K562 (cell line): ENCODE measurements around the gene MCCD1. TPM values are rescaled to one million over a fixed set of nuclear protein-coding genes. Genes with fewer than 3 reads are reported as not detected.

ENCODE experiments used
- ATF7 ChIP-seq: fragments of 450-650 bp; IDR thresholded peaks from 2 replicates; pipeline ENCODE4 v1.7.1; 2014; ENCODE audit warnings: mild to moderate bottlenecking, moderate library complexity
- BHLHE40 ChIP-seq: IDR thresholded peaks from 2 replicates; pipeline ENCODE4 v1.6.1; 2011; ENCODE audit warnings: low read length, improper control_type of control experiment
- C11orf30 ChIP-seq: fragments of 450-650 bp; IDR thresholded peaks from 2 replicates; pipeline ENCODE4 v1.6.1; 2016; ENCODE audit warnings: low read depth, mild to moderate bottlenecking
- FOXK2 ChIP-seq, 2 experiments: fragments of 450-650 bp; IDR thresholded peaks in 1 of 2; conservative IDR thresholded peaks in 1 of 2; 2 replicates each; pipeline ENCODE4 v1.6.1; 2016; ENCODE audit warnings: low read depth in 2 of 2, mild to moderate bottlenecking in 1 of 2
- JUN ChIP-seq, 2 experiments: sonication (generic) in 1 of 2; formaldehyde crosslinking in 1 of 2; IDR thresholded peaks; 2 replicates each; pipeline versions ENCODE4 v1.6.1 to v1.8.0; 2012 to 2022; ENCODE audit warnings: borderline replicate concordance in 2 of 2, mild to moderate bottlenecking in 2 of 2, improper control_type of control experiment in 1 of 2, low read depth in 1 of 2, low read length in 1 of 2, missing genetic modification reagents in 1 of 2
- NR2C2 ChIP-seq, 2 experiments: fragments of 200-800 bp in 1 of 2; sonication (Bioruptor generic) in 1 of 2; sonication (generic) in 1 of 2; formaldehyde crosslinking in 1 of 2; IDR thresholded peaks; 2 replicates each; pipeline versions ENCODE4 v1.6.1 to v1.8.0; 2016 to 2022; ENCODE audit warnings: mild to moderate bottlenecking in 1 of 2, missing compliant biosample characterization in 1 of 2, missing genetic modification characterization in 1 of 2, missing genetic modification reagents in 1 of 2
- ZFP30 ChIP-seq: fragments of 250-450 bp; sonication (Bioruptor Pico); IDR thresholded peaks from 2 replicates; pipeline ENCODE4 v1.8.0; 2022; ENCODE audit warnings: moderate library complexity, mild to moderate bottlenecking, inconsistent platforms, borderline replicate concordance
- ZNF175 ChIP-seq: fragments of 200-800 bp; sonication (Bioruptor generic); IDR thresholded peaks from 2 replicates; pipeline ENCODE4 v1.6.1; 2016; ENCODE audit warnings: low read depth, mild to moderate bottlenecking, missing genetic modification characterization, missing compliant biosample characterization
- ZNF584 ChIP-seq: fragments of 200-800 bp; sonication (Bioruptor generic); IDR thresholded peaks from 2 replicates; pipeline ENCODE4 v1.6.1; 2016; ENCODE audit warnings: low read depth, mild to moderate bottlenecking, missing genetic modification characterization, missing compliant biosample characterization
- ZNF79 ChIP-seq: fragments of 250-450 bp; sonication (Bioruptor Pico); IDR thresholded peaks from 2 replicates; pipeline ENCODE4 v1.4.0; 2020; ENCODE audit warnings: low read depth, mild to moderate bottlenecking, moderate library complexity
- polyA plus RNA-seq, 8 experiments: library from polyadenylated mRNA; depleted of rRNA in 4 of 8; stranded (reverse) in 5 of 8; unstranded in 3 of 8; fragments of >200 nt; fragmentation: Nextera tagmentation in 2 of 8; fragmentation: Illumina TruSeq in 1 of 8; extraction: Ambion mirVana in 2 of 8; extraction: Trizol in 1 of 8; gene quantifications; 2 replicates each; pipeline versions ENCODE4 v1.2.1 to v1.2.3, GENCODE V29; 2011 to 2014; ENCODE audit warnings: inconsistent platforms in 1 of 8, missing spikeins in 1 of 8
- total RNA-seq, 7 experiments: library from RNA; depleted of rRNA in 6 of 7; stranded (reverse); fragments of >200 nt in 6 of 7; fragmentation: Illumina TruSeq in 2 of 7; extraction: Trizol in 2 of 7; gene quantifications; 2 replicates each; pipeline versions ENCODE4 v1.2.1 to v1.2.3, GENCODE V29; 2011 to 2021; ENCODE audit warnings: low replicate concordance in 1 of 7
- TF ChIP-seq, protein P1 (sequence below): fragments of 200-800 bp; sonication (Bioruptor generic); IDR thresholded peaks from 2 replicates; pipeline ENCODE4 v1.6.1; 2017; ENCODE audit warnings: missing genetic modification characterization, missing compliant biosample characterization
- TF ChIP-seq, protein P2 (sequence below): conservative IDR thresholded peaks from 2 replicates; pipeline ENCODE4 v1.6.1; 2011; ENCODE audit warnings: low read depth, mild to moderate bottlenecking, low read length; ENCODE audit not compliant: control insufficient read depth

The MCCD1 gene
- total and polyA plus RNA-seq, 9 of the 15 experiments (the other 6 are each of a cell fraction or from before 2014, with no cell fraction given), result not detected

DNA sequence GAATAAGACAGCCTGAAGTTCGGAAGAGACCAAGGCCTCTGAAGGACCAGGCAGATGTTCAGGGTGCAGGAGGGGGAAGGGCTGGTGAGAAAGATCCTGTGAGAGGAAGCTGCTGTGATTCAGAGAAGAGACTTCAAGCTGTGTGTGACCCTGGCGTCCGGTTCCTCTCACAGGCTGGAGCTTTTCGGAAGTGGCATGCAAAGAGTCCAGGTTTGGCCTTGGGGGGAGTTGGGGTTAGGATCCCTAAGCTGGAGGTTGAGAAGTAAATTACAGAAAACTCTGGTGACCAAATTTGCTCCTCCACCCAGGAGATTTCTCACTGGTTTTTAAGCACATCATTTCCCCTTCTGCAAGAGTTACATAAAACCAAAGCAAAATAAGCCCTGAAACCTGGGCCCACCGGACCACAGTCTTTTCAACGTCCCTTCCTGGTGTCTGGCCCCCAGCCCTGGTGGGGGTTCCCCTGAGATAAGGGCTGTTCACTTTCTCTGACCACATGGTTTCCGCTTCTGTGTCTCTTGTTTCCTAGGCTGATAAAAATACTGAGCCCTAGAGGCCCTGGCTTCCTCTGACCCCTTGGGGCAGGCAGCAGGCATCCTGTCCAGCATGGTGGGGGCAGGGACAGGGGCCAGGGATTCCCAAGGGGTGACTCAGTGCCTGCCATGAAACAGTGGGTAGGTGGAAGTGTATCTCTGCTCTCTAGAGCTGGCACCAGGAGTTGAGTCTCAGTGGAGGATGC is 31.4 kb downstream of the MCCD1 start (continued):
- TF ChIP-seq BHLHE40 (peak; percentile 75), FOXK2 (conservative IDR thresholded peaks at IDR 0.05 in 1 of 2, IDR thresholded peaks at IDR 0.05 in 1 of 2; ENCODE audit: low read depth in 2 of 2) (peak in 1 of 2 experiments; percentile 41; a peak in 1 of 4 replicates), JUN (IDR thresholded peaks at IDR 0.05; ENCODE audit: borderline replicate concordance, low read depth, low read length) (peak; percentile 86), JUN (CRISPR knock-in tag; IDR thresholded peaks at IDR 0.05; ENCODE audit: borderline replicate concordance) (no peak), ZNF175 (CRISPR knock-in tag) (0 out of 2 replicates have a peak, but pooled peaks have one; percentile 52), C11orf30 (no peak), ZFP30 (CRISPR knock-in tag) (no peak), ZNF584 (CRISPR knock-in tag) (peak; percentile 73), ZNF79 (CRISPR knock-in tag) (peak; percentile 10; the same call in 1 of the 2 replicates), ATF7 (no peak), NR2C2 (CRISPR knock-in tag; IDR thresholded peaks at IDR 0.05) (no peak), NR2C2 (tag; IDR thresholded peaks at IDR 0.05) (peak; percentile 70)
- TF ChIP-seq, protein P1, sequence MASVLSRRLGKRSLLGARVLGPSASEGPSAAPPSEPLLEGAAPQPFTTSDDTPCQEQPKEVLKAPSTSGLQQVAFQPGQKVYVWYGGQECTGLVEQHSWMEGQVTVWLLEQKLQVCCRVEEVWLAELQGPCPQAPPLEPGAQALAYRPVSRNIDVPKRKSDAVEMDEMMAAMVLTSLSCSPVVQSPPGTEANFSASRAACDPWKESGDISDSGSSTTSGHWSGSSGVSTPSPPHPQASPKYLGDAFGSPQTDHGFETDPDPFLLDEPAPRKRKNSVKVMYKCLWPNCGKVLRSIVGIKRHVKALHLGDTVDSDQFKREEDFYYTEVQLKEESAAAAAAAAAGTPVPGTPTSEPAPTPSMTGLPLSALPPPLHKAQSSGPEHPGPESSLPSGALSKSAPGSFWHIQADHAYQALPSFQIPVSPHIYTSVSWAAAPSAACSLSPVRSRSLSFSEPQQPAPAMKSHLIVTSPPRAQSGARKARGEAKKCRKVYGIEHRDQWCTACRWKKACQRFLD (CRISPR knock-in tag), result no peak
- TF ChIP-seq, protein P2, sequence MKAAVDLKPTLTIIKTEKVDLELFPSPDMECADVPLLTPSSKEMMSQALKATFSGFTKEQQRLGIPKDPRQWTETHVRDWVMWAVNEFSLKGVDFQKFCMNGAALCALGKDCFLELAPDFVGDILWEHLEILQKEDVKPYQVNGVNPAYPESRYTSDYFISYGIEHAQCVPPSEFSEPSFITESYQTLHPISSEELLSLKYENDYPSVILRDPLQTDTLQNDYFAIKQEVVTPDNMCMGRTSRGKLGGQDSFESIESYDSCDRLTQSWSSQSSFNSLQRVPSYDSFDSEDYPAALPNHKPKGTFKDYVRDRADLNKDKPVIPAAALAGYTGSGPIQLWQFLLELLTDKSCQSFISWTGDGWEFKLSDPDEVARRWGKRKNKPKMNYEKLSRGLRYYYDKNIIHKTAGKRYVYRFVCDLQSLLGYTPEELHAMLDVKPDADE, result peak; percentile 24; the same call in 1 of the 2 replicates
